Measurements from ENCODE around the gene BIN2. TPM values are rescaled to one million over a fixed set of nuclear protein-coding genes. Genes with fewer than 3 reads are reported as not detected.
A peak's percentile ranks its signal among the peaks of the same experiment; 100 is the strongest.

Gene BIN2
- total and polyA plus RNA-seq, 2 donors from 2014 or later, result 3.4 to 15.6 TPM

- FAIRE-seq, result no peak
- TF ChIP-seq, protein P1, sequence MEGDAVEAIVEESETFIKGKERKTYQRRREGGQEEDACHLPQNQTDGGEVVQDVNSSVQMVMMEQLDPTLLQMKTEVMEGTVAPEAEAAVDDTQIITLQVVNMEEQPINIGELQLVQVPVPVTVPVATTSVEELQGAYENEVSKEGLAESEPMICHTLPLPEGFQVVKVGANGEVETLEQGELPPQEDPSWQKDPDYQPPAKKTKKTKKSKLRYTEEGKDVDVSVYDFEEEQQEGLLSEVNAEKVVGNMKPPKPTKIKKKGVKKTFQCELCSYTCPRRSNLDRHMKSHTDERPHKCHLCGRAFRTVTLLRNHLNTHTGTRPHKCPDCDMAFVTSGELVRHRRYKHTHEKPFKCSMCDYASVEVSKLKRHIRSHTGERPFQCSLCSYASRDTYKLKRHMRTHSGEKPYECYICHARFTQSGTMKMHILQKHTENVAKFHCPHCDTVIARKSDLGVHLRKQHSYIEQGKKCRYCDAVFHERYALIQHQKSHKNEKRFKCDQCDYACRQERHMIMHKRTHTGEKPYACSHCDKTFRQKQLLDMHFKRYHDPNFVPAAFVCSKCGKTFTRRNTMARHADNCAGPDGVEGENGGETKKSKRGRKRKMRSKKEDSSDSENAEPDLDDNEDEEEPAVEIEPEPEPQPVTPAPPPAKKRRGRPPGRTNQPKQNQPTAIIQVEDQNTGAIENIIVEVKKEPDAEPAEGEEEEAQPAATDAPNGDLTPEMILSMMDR (IDR thresholded peaks at IDR 0.05; ENCODE audit: borderline replicate concordance, extremely low read depth, insufficient read depth), result no peak
- H3K36me3 ChIP-seq (ENCODE audit: control insufficient read depth in 2 of 3, insufficient read depth in 3 of 3, low read length in 3 of 3), result no peaks in the 10 kb centered on the region
- peaks cover 2% of the 10 kb centered on the region for H3K27me3 ChIP-seq (ENCODE audit: control insufficient read depth, insufficient read depth, low read length)
- peak overlapping the region; percentile 56 to 59 for H3K27ac ChIP-seq (ENCODE audit: low read depth in 2 of 2, low read length in 2 of 2)
- peak in 2 of 5 donors; percentile 26 to 40 for DNase-seq
- H3K9ac ChIP-seq (ENCODE audit: low read length in 3 of 3), result peak overlapping the region in 2 of 3 donors; percentile 34 to 45
- intact Hi-C loops (cut with DNase I), result no loop called here
- H3K4me3 ChIP-seq (ENCODE audit: low read length in 3 of 3), result peak overlapping the region; percentile 56 to 76 (median 67)
- H3K9me3 ChIP-seq (ENCODE audit: control insufficient read depth in 2 of 3, insufficient read depth in 1 of 3, low read length in 3 of 3), result no peaks in the 10 kb centered on the region
- peaks cover 0 to 3% (median 0%) of the 10 kb centered on the region in 3 donors for H3K4me1 ChIP-seq (ENCODE audit: control insufficient read depth in 2 of 3, insufficient read depth in 2 of 3, low read depth in 1 of 3, low read length in 3 of 3)
These were observed 52.9 kb downstream of the BIN2 start for GRCh38 chr12:51270951-51271518.

DNA sequence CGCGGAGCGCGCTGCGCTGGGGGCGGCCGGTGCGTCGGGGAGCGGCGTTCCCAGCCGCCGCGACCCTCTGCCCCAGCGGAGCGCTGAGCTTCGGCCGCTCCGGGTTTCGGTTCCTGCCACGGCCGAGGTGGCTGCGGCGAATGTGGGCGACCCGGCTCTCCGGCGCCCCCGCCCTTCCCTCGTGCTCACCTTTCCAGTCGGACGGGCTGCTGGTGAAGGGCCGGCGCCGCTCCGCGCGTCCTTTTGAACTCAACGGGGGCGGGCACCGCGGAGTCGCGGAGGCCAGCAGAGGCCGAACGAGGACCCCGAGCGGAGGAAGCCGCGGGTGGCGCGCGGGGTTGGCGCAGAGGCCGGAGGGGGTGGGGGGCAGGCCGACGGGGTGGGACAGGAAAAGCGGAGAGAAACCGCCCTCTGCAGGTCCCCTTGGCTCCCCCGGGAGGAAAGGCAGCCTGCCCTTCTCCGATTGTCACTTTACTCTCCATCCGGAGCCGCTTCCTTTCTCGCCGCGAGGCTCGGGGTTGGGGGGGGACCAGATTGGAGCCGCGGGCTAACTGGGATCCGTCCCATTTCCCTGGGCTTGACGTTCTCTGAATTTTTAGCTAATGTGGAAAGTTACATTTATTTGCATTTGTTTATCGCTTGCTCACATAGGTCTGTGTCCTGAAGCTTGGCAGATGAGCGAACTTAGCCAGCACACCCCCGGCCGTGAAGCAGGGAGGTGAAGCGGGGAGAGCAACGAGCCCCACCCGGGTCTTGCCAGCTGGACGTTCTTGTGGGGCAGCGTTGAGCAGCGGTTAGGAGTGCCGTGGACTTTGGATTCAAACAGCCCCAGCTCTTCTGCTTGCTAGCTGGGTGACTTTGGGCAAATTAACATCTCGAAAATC, 53.7 kb downstream of the BIN2 start, which contains the start of gene SMAGP:
Gene SMAGP, minus strand, starts transcription at position 349 of the 884 bp plus-strand sequence. CDS start 1,137 bp downstream, outside the sequence.
- Histone ChIP-seq H3K36me3 (ENCODE audit: control insufficient read depth in 2 of 3, insufficient read depth in 3 of 3, low read length in 3 of 3) (no peaks in the 10 kb centered on the region), H3K9ac (ENCODE audit: low read length in 3 of 3) (peak within 1 kb of the TSS; percentile 45 to 88 (median 67)), H3K4me1 (ENCODE audit: control insufficient read depth in 2 of 3, insufficient read depth in 2 of 3, low read depth in 1 of 3, low read length in 3 of 3) (peaks cover 0 to 3% (median 0%) of the 10 kb centered on the region in 3 donors), H3K27me3 (ENCODE audit: control insufficient read depth, insufficient read depth, low read length) (peaks cover 2% of the 10 kb centered on the region), H3K27ac (ENCODE audit: low read depth in 2 of 2, low read length in 2 of 2) (peak within 1 kb of the TSS; percentile 56 to 67), H3K9me3 (ENCODE audit: control insufficient read depth in 2 of 3, insufficient read depth in 1 of 3, low read length in 3 of 3) (no peaks in the 10 kb centered on the region), H3K4me3 (ENCODE audit: low read length in 3 of 3) (peak within 1 kb of the TSS; percentile 56 to 76 (median 72))
- TF ChIP-seq, protein P1 (IDR thresholded peaks at IDR 0.05; ENCODE audit: borderline replicate concordance, extremely low read depth, insufficient read depth), result no peak
- FAIRE-seq (no peak), DNase-seq (peak; percentile 82 to 91 (median 84))
- intact Hi-C loops (cut with DNase I), result no loop called here

DNA sequence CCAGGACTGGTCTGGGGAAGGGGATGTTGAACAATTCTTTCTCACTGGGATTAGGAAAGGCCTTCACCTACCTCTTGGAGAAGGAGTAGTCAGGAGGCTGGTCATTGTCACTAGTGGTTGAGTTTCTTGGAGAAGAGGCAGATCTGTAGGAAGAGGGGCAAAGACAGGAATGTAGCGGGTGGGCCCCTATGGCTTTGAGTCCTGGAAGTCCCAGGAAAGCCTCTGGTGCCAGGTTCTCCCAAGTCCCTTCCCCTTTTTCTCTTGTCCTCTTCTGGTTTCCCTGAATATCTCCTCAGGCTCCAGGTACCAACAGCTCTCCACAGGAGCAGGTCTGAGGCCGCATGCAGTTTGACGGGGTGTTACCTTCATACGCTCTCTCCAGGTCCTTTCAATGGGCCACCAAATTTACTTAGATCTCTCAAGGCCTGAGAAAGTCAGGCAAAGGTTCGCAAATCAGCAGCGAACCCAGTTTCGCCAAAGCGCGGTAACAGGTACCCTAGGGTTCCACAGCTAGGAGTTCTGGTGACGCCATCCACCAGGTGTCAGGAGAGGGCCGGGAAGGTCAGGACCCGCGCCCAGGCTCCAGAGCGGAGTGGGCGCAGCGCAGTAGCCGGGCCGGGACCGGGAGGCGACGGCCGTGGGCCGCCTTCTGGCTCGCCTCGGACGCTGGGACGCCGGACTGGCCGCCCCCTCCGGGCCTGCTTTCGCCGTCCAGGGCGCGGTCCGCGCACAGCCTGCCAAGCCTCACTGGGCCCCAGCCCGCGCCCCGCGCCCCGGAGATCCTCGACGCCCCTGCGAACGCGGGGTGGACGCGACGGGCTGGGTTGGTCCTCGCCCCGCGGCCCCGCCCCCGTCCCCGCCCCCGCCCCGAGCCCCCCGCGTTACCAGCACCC, 54.6 kb downstream of the BIN2 start:
- TF ChIP-seq, protein P1 (IDR thresholded peaks at IDR 0.05; ENCODE audit: borderline replicate concordance, extremely low read depth, insufficient read depth), result peak; percentile 34
- Histone ChIP-seq H3K9ac (ENCODE audit: low read length in 3 of 3) (peak overlapping the region in 2 of 3 donors; percentile 67 to 88), H3K4me1 (ENCODE audit: control insufficient read depth in 2 of 3, insufficient read depth in 2 of 3, low read depth in 1 of 3, low read length in 3 of 3) (peaks cover 0 to 3% (median 0%) of the 10 kb centered on the region in 3 donors), H3K36me3 (ENCODE audit: control insufficient read depth in 2 of 3, insufficient read depth in 3 of 3, low read length in 3 of 3) (no peaks in the 10 kb centered on the region), H3K27me3 (ENCODE audit: control insufficient read depth, insufficient read depth, low read length) (peaks cover 2% of the 10 kb centered on the region), H3K9me3 (ENCODE audit: control insufficient read depth in 2 of 3, insufficient read depth in 1 of 3, low read length in 3 of 3) (no peaks in the 10 kb centered on the region), H3K4me3 (ENCODE audit: low read length in 3 of 3) (peak overlapping the region in 2 of 3 donors; percentile 56 to 72), H3K27ac (ENCODE audit: low read depth in 2 of 2, low read length in 2 of 2) (peak overlapping the region in 1 of 2 donors; percentile 67)
- DNase-seq (peak; percentile 48 to 85 (median 56)), FAIRE-seq (no peak)
- intact Hi-C loops (cut with DNase I), result no loop called here

Measured in kidney (tissue), 14 donors.